ENCODE results near the gene PTMS.

DNA sequence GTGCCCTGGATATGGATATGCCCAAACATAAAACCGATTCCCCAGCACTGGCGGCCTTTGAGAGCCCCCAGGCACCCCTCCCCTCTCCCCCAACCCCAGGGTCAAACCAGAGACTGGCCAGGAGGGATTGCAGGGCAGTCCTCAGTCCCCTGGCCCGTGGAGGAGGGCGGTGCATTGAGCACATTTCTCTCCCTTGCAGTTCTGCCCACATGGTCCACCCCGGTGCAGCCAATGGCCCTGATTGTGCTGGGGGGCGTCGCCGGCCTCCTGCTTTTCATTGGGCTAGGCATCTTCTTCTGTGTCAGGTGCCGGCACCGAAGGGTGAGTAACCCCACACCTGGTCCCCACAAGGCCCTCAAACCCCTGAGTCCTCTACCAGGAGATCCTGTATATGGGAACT, 52.1 kb downstream of the PTMS start:
- TF ChIP-seq CTCF (IDR thresholded peaks at IDR 0.05) (no peak), POLR2A (IDR thresholded peaks at IDR 0.05) (no peak)
